Measurements from ENCODE around the gene TSFM.
"Not testable (repeated sequence)": the region's sequence is repeated elsewhere in the genome, so short reads cannot be mapped to it uniquely, and the experiment has no call there.

Gene TSFM

GRCh38 chr12:57813971-57814772, 31.6 kb downstream of the TSFM start:
- H4K20me1 ChIP-seq: peaks cover 0 to 11% (median 0%) of the 10 kb centered on the region in 11 experiments; a peak in 5 of 22 replicates
- no peaks in the 10 kb centered on the region for H3K9me3 ChIP-seq (replicated peaks in 1 of 11)
- H3K27ac ChIP-seq: no peak overlapping the region; a peak in 1 of 22 replicates
- TF ChIP-seq Cebpa-rat (IDR thresholded peaks at IDR 0.05): no peak
- no peak overlapping the region for H3K9ac ChIP-seq
- no peaks in the 10 kb centered on the region for H3K27me3 ChIP-seq
- H3K36me3 ChIP-seq: peaks cover 14 to 37% (median 23%) of the 10 kb centered on the region in 11 experiments; a peak in 19 of 22 replicates
- H3K4me3 ChIP-seq: no peak overlapping the region
- H3K4me1 ChIP-seq: peaks cover 0 to 59% (median 21%) of the 10 kb centered on the region in 10 experiments; a peak in 14 of 20 replicates
- no peak overlapping the region for H3K4me2 ChIP-seq

GRCh38 chr12:57815177-57816000, 32.8 kb downstream of the TSFM start:
- peaks cover 20 to 37% (median 28%) of the 10 kb centered on the region in 11 experiments for H3K36me3 ChIP-seq
- peak overlapping the region in 5 of 11 experiments; percentile 59 to 78 (median 65); a peak in 7 of 22 replicates for H3K27ac ChIP-seq
- H3K4me1 ChIP-seq: peaks cover 0 to 64% (median 21%) of the 10 kb centered on the region in 10 experiments; a peak in 14 of 20 replicates
- no peak overlapping the region for H3K4me3 ChIP-seq
- TF ChIP-seq Cebpa-rat (IDR thresholded peaks at IDR 0.05): no peak
- H3K9me3 ChIP-seq (replicated peaks in 1 of 11): no peaks in the 10 kb centered on the region
- no peaks in the 10 kb centered on the region for H3K27me3 ChIP-seq
- no peak overlapping the region for H3K9ac ChIP-seq
- H3K4me2 ChIP-seq: peak overlapping the region in 5 of 11 experiments; percentile 45 to 85 (median 82); a peak in 7 of 22 replicates
- peaks cover 0 to 15% (median 0%) of the 10 kb centered on the region in 11 experiments; a peak in 5 of 22 replicates for H4K20me1 ChIP-seq

- Histone ChIP-seq H3K4me1 (peaks cover 0 to 57% (median 21%) of the 10 kb centered on the region in 10 experiments; a peak in 14 of 20 replicates), H3K4me2 (peak overlapping the region in 7 of 11 experiments; percentile 19 to 85 (median 81); a peak in 13 of 22 replicates), H3K9ac (peak overlapping the region in 1 of 11 experiments; percentile 11; a peak in 1 of 22 replicates), H3K36me3 (peaks cover 23 to 37% (median 30%) of the 10 kb centered on the region in 11 experiments), H3K27ac (peak overlapping the region in 7 of 11 experiments; percentile 16 to 78 (median 60); a peak in 13 of 22 replicates), H3K27me3 (no peaks in the 10 kb centered on the region), H4K20me1 (peaks cover 0 to 22% (median 0%) of the 10 kb centered on the region in 11 experiments; a peak in 7 of 22 replicates), H3K9me3 (replicated peaks in 1 of 11) (no peaks in the 10 kb centered on the region), H3K4me3 (no peak overlapping the region)
- TF ChIP-seq Cebpa-rat (IDR thresholded peaks at IDR 0.05): no peak
Observed at GRCh38 chr12:57816001-57816854, 33.6 kb downstream of the TSFM start.

GRCh38 chr12:57816855-57817151, 34.2 kb downstream of the TSFM start:
- Histone ChIP-seq H3K9ac (peak overlapping the region in 2 of 11 experiments; percentile 19 to 44; a peak in 2 of 22 replicates), H3K27ac (peak overlapping the region in 7 of 11 experiments; percentile 16 to 78 (median 60); a peak in 13 of 22 replicates)

GRCh38 chr12:57817261-57817989, 34.8 kb downstream of the TSFM start:
- Histone ChIP-seq H3K27me3 (no peaks in the 10 kb centered on the region), H4K20me1 (peaks cover 0 to 34% (median 3%) of the 10 kb centered on the region in 11 experiments; a peak in 11 of 22 replicates), H3K4me3 (no peak overlapping the region), H3K36me3 (peaks cover 35 to 46% (median 39%) of the 10 kb centered on the region in 11 experiments), H3K27ac (peak overlapping the region in 9 of 11 experiments; percentile 13 to 78 (median 59); a peak in 17 of 22 replicates), H3K9me3 (replicated peaks in 1 of 11) (no peaks in the 10 kb centered on the region), H3K4me2 (peak overlapping the region in 8 of 11 experiments; percentile 12 to 85 (median 63); a peak in 14 of 22 replicates), H3K9ac (peak overlapping the region in 2 of 11 experiments; percentile 19 to 44; a peak in 4 of 22 replicates), H3K4me1 (peaks cover 0 to 60% (median 21%) of the 10 kb centered on the region in 10 experiments; a peak in 14 of 20 replicates)
- TF ChIP-seq Cebpa-rat (IDR thresholded peaks at IDR 0.05): no peak

More at GRCh38 chr12:57816855-57817151, 34.2 kb downstream of the TSFM start:
- Histone ChIP-seq H3K4me1 (peaks cover 0 to 57% (median 21%) of the 10 kb centered on the region in 10 experiments; a peak in 14 of 20 replicates), H4K20me1 (peaks cover 0 to 28% (median 0%) of the 10 kb centered on the region in 11 experiments; a peak in 7 of 22 replicates), H3K27me3 (no peaks in the 10 kb centered on the region), H3K4me3 (no peak overlapping the region), H3K4me2 (peak overlapping the region in 8 of 11 experiments; percentile 12 to 85 (median 63); a peak in 14 of 22 replicates), H3K9me3 (replicated peaks in 1 of 11) (no peaks in the 10 kb centered on the region), H3K36me3 (peaks cover 29 to 40% (median 34%) of the 10 kb centered on the region in 11 experiments)
- TF ChIP-seq Cebpa-rat (IDR thresholded peaks at IDR 0.05): peak in 1 of 11 experiments; percentile 39; a peak in 1 of 22 replicates

- Histone ChIP-seq H3K9ac (0 out of 22 replicates have a peak overlapping the region, but pooled peaks of 1 of the 11 experiments have one; percentile 19), H3K4me2 (peak overlapping the region in 5 of 11 experiments; percentile 45 to 85 (median 82); a peak in 9 of 22 replicates), H3K4me1 (peaks cover 0 to 65% (median 21%) of the 10 kb centered on the region in 10 experiments; a peak in 14 of 20 replicates), H3K27ac (peak overlapping the region in 8 of 11 experiments; percentile 26 to 78 (median 60); a peak in 10 of 22 replicates), H3K36me3 (peaks cover 40 to 51% (median 44%) of the 10 kb centered on the region in 11 experiments), H4K20me1 (peaks cover 0 to 40% (median 5%) of the 10 kb centered on the region in 11 experiments; a peak in 12 of 22 replicates)
- not testable (repeated sequence) for H3K27me3 ChIP-seq; H3K9me3 ChIP-seq (replicated peaks in 1 of 11); H3K4me3 ChIP-seq
Observed at GRCh38 chr12:57817990-57818331, 35.4 kb downstream of the TSFM start.

- not testable (repeated sequence) for H3K4me2 ChIP-seq
Observed at GRCh38 chr12:57820119-57820518, 37.5 kb downstream of the TSFM start.

GRCh38 chr12:57821015-57821414, 38.4 kb downstream of the TSFM start:
- peaks cover 71 to 79% (median 75%) of the 10 kb centered on the region in 11 experiments for H3K36me3 ChIP-seq
- not testable (repeated sequence) for H3K9ac ChIP-seq; H3K27me3 ChIP-seq; H3K4me3 ChIP-seq; H3K27ac ChIP-seq; H3K9me3 ChIP-seq (replicated peaks in 1 of 11); H3K4me2 ChIP-seq
- H3K4me1 ChIP-seq: peaks cover 0 to 52% (median 17%) of the 10 kb centered on the region in 10 experiments; a peak in 14 of 20 replicates
- peaks cover 0 to 70% (median 31%) of the 10 kb centered on the region in 11 experiments; a peak in 17 of 22 replicates for H4K20me1 ChIP-seq

More at GRCh38 chr12:57820119-57820518, 37.5 kb downstream of the TSFM start:
- H3K9ac ChIP-seq; H3K27ac ChIP-seq; H3K9me3 ChIP-seq (replicated peaks in 1 of 11); H3K4me3 ChIP-seq; H3K27me3 ChIP-seq: not testable (repeated sequence)
- Histone ChIP-seq H4K20me1 (peaks cover 0 to 61% (median 23%) of the 10 kb centered on the region in 11 experiments; a peak in 16 of 22 replicates), H3K36me3 (peaks cover 62 to 73% (median 66%) of the 10 kb centered on the region in 11 experiments), H3K4me1 (peaks cover 0 to 61% (median 21%) of the 10 kb centered on the region in 10 experiments; a peak in 14 of 20 replicates)

All from BLaER1 treated with 17β-estradiol and CSF1 and Interleukin-3, amounts not matched to agents 10 nM and 100 nM (cell line).